Smooth muscle cell (in vitro differentiated cells): ENCODE measurements around the gene HES2. TPM values are rescaled to one million over a fixed set of nuclear protein-coding genes. Genes with fewer than 3 reads are reported as not detected.

Source experiments
- DNase-seq: peaks from one replicate; lab custom pipeline; 2025; ENCODE audit not compliant: unreplicated experiment; lab: John Stamatoyannopoulos, UW
- H2AFZ ChIP-seq: fragments of 200-600 bp; sonication (generic); 2 replicates; pipeline ENCODE4 v1.6.0; 2016; ENCODE audit warnings: antibody characterized with exemption, low read depth, mild to moderate bottlenecking
- H3F3A ChIP-seq: fragments of 200-600 bp; sonication (generic); 2 replicates; pipeline ENCODE4 v1.6.0; 2017; ENCODE audit warnings: antibody characterized with exemption, low read depth
- H3K27ac ChIP-seq: fragments of 200-600 bp; sonication (generic); 2 replicates; pipeline ENCODE4 v1.5.1; 2016; ENCODE audit warnings: low read depth, mild to moderate bottlenecking
- H3K27me3 ChIP-seq: fragments of 200-600 bp; sonication (generic); 2 replicates; pipeline ENCODE4 v1.6.1; 2016; ENCODE audit warnings: low read depth, mild to moderate bottlenecking
- H3K36me3 ChIP-seq: fragments of 200-600 bp; sonication (generic); 2 replicates; pipeline ENCODE4 v1.5.1; 2016; ENCODE audit warnings: low read depth
- H3K4me1 ChIP-seq: fragments of 200-600 bp; sonication (generic); 2 replicates; pipeline ENCODE4 v1.5.1; 2016; ENCODE audit warnings: low read depth
- H3K4me2 ChIP-seq: fragments of 200-600 bp; sonication (generic); 2 replicates; pipeline ENCODE4 v1.6.0; 2016; ENCODE audit warnings: mild to moderate bottlenecking
- H3K4me3 ChIP-seq: fragments of 200-600 bp; sonication (generic); 2 replicates; pipeline ENCODE4 v1.5.1; 2016; ENCODE audit warnings: mild to moderate bottlenecking
- H3K79me2 ChIP-seq: fragments of 200-600 bp; sonication (generic); 2 replicates; pipeline ENCODE4 v1.6.0; 2016; ENCODE audit warnings: low read depth, mild to moderate bottlenecking
- H3K9ac ChIP-seq: fragments of 200-600 bp; sonication (generic); 2 replicates; pipeline ENCODE4 v1.6.0; 2016; ENCODE audit warnings: low read depth
- H3K9me3 ChIP-seq: fragments of 200-600 bp; sonication (generic); replicated peaks from 2 replicates; pipeline ENCODE4 v1.5.1; 2016; ENCODE audit warnings: low read depth
- H4K20me1 ChIP-seq: fragments of 200-600 bp; sonication (generic); 2 replicates; pipeline ENCODE4 v1.6.0; 2016; ENCODE audit warnings: low read depth
- WGBS: methylation state at CpG from one replicate; pipeline ENCODE4 v1.1.7; 2016; ENCODE audit warnings: low lambda C conversion rate; 5-methylcytosine and 5-hydroxymethylcytosine counted together
- polyA plus RNA-seq: library from polyadenylated mRNA; unstranded; fragments of >200 nt; fragmentation: Nextera tagmentation; extraction: Ambion mirVana; gene quantifications from 2 replicates; pipeline ENCODE4 v1.2.1, GENCODE V29; 2016
- total RNA-seq: library from RNA; depleted of rRNA; stranded (reverse); fragments of >200 nt; gene quantifications from 2 replicates; pipeline ENCODE4 v1.2.3, GENCODE V29; 2014
- TF ChIP-seq, protein P1 (sequence below): fragments of 200-600 bp; sonication (generic); IDR thresholded peaks from 2 replicates; pipeline ENCODE4 v1.5.1; 2017; ENCODE audit warnings: borderline replicate concordance, mild to moderate bottlenecking, antibody characterized with exemption; ENCODE audit not compliant: insufficient read depth, poor library complexity, severe bottlenecking

HES2 gene, protein sequence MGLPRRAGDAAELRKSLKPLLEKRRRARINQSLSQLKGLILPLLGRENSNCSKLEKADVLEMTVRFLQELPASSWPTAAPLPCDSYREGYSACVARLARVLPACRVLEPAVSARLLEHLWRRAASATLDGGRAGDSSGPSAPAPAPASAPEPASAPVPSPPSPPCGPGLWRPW
- total RNA-seq (4.6 and 5.6 TPM in 2 replicates), polyA plus RNA-seq (1.7 and 11.1 TPM in 2 replicates)

DNA sequence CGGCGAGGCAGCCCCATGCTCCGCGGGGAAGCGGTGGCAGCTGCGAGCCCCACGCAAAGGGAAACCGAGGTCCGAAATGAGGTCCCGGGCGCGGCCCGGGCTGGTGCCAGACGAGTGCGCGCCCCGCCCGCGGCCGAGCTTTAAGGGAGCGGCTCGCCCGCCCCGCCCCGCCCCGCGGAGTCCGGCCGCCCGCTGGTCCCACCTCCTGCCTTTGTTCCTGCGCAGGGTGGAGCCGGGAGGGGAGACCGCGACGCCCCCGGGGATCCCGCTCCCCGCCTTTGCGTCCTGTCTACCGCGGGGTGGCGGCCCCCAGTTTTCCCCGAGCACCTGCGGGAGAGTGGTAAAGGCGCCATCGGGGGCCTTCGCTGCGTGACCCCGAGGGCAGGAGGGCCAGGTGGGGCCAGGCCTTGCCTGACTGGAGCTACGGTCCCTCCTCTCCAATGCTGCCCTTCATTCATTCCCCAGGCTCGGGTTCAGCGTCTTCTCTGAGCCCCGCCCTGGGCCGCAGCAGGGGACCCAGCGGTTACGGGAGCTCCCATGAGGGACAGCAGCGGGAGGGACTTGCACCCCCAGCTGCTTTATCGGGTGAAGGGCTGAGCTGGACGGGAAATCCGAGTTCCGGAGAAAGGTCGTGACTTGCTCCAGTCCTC is at the start of gene HES2:
TSS of gene HES2 (minus strand) at position 116 of the 650 bp plus-strand sequence. CDS start at position 17, 99 bp downstream.
- no peak within 1 kb of the TSS for H3K9ac ChIP-seq
- TF ChIP-seq, protein P1, sequence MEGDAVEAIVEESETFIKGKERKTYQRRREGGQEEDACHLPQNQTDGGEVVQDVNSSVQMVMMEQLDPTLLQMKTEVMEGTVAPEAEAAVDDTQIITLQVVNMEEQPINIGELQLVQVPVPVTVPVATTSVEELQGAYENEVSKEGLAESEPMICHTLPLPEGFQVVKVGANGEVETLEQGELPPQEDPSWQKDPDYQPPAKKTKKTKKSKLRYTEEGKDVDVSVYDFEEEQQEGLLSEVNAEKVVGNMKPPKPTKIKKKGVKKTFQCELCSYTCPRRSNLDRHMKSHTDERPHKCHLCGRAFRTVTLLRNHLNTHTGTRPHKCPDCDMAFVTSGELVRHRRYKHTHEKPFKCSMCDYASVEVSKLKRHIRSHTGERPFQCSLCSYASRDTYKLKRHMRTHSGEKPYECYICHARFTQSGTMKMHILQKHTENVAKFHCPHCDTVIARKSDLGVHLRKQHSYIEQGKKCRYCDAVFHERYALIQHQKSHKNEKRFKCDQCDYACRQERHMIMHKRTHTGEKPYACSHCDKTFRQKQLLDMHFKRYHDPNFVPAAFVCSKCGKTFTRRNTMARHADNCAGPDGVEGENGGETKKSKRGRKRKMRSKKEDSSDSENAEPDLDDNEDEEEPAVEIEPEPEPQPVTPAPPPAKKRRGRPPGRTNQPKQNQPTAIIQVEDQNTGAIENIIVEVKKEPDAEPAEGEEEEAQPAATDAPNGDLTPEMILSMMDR = no peak
- H3K9me3 ChIP-seq = no peaks in the 10 kb centered on the region
- no peak for DNase-seq
- H2AFZ ChIP-seq = no peak within 1 kb of the TSS
- H3K4me3 ChIP-seq = peak within 1 kb of the TSS; percentile 49
- peaks cover 100% of the 10 kb centered on the region for H3K27me3 ChIP-seq
- no peaks in the 10 kb centered on the region for H3K79me2 ChIP-seq
- H4K20me1 ChIP-seq = no peaks in the 10 kb centered on the region
- H3K36me3 ChIP-seq = no peaks in the 10 kb centered on the region
- no peak within 1 kb of the TSS for H3K27ac ChIP-seq
- H3F3A ChIP-seq = no peaks in the 10 kb centered on the region
- peaks cover 18% of the 10 kb centered on the region for H3K4me1 ChIP-seq
- WGBS = 2% methylated on average over 32 of the region's 62 CpGs
- peak within 1 kb of the TSS; percentile 84 for H3K4me2 ChIP-seq

DNA sequence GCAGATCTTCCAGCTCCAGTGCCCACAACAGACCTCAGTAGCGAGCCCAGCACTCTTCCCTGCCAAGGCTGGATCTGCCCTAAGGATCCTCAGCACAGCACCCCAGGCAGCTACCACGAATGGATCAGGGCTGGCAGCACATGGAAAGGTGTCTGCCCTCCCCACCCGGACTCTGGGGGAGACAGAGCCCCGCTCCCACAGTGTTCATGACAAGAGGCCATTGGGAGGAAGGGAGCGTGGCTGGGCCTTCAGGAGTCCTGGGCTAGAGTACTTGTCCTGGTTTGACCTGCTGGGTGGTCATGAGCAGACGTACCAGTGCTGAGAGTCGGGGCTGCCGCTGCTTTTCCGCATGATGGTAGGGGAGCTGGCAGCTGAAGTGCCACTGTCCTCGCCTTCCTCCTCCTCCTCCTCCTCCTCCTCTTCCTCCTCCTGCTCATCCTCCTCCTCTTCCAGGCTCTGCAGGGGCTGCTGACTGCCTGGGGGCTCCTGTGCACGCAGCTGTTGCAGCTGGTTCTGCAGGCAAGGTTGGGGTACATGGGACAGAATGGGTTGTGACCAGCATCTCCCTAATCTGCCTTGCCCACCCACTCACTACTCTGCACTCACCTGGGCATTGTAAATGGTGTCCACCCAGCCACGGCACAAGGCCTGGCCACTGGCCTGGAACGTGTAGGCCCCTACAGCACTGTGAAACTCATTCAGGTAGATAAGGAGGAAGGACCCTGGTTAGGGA is 49.2 kb upstream of the HES2 start:
- no peaks in the 10 kb centered on the region for H3K27me3 ChIP-seq
- H3K36me3 ChIP-seq = no peaks in the 10 kb centered on the region
- no peak for DNase-seq
- no peak overlapping the region for H3K27ac ChIP-seq
- H3K79me2 ChIP-seq = no peaks in the 10 kb centered on the region
- peaks cover 39% of the 10 kb centered on the region for H4K20me1 ChIP-seq
- no peaks in the 10 kb centered on the region for H3F3A ChIP-seq
- H3K4me1 ChIP-seq = no peaks in the 10 kb centered on the region
- WGBS = 94% methylated on average over 13 of the region's 13 CpGs
- no peak overlapping the region for H3K9ac ChIP-seq
- no peak overlapping the region for H3K4me2 ChIP-seq
- TF ChIP-seq, protein P1 = no peak
- no peak overlapping the region for H2AFZ ChIP-seq
- H3K4me3 ChIP-seq = no peak overlapping the region
- H3K9me3 ChIP-seq = no peaks in the 10 kb centered on the region

DNA sequence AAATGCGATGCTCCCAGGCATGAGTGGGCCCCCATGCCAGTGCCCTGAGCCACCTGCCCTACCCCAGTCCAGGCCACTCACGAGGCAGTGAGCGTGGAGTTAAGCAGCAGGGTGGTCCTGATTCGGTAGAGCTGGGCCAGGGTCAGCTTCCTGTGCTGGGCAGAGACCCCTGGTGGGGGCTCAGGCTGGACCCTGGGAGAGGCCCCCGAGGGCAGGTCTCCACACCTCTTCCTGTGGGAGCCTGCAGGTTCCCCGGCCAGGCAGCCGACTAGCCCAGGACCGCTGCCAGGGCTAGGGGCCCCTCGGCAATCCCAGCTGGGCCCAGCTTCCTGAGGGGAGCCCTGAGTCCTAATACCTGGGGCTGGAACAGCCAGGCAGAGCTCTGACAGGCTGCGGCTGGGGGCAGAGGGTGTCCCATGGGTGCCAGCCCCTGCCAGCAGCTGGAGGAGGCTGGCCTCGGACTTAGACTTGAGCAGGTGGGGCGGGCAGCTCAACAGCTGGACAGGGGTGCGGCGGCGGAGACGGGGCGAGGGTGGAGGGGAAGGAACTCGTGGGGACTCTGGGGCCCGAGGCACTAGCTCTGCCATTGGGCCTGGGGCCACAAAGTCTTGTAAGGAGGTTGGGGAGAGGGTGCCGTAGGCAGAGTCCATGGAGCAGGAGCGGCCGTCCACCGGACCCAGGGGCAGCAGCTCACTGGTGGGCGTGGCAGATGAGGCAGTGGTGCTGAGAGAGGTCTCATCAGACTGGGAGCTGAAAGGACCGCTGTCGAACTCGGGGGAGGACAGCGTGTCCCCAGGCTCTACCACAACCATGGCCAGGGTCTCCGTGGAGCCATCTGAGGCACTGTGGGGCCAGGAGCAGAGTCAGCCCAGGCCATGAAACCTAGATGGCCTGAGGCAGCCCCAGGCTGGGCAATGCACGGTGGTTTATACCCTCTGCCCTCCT is 48.3 kb upstream of the HES2 start:
- Histone ChIP-seq H4K20me1 (peaks cover 40% of the 10 kb centered on the region), H3K27ac (no peak overlapping the region), H3K27me3 (no peaks in the 10 kb centered on the region), H3K4me3 (no peak overlapping the region), H3K9ac (no peak overlapping the region), H3K79me2 (no peaks in the 10 kb centered on the region), H2AFZ (no peak overlapping the region), H3K36me3 (no peaks in the 10 kb centered on the region), H3K4me1 (no peaks in the 10 kb centered on the region), H3K9me3 (no peaks in the 10 kb centered on the region), H3K4me2 (no peak overlapping the region), H3F3A (no peaks in the 10 kb centered on the region)
- 92% methylated on average over 30 of the region's 30 CpGs for WGBS
- TF ChIP-seq, protein P1 = no peak
- no peak for DNase-seq
